HT1080 (cell line): ENCODE results near the gene CD6. TPM values are rescaled to one million over a fixed set of nuclear protein-coding genes. Genes with fewer than 3 reads are reported as not detected.

Experiments used
- DNase-seq: peaks from one replicate; pipeline ENCODE4 v3.0.0-alpha.2; 2015; ENCODE audit warnings: low read depth
- total RNA-seq: library from RNA; depleted of rRNA; stranded (reverse); fragments of >200 nt; shearing (Covaris generic); gene quantifications from 2 replicates; pipeline ENCODE4 v1.2.3, GENCODE V29; 2014

CD6 gene
- total RNA-seq, 1 experiment from 2014 or later = not detected

DNA sequence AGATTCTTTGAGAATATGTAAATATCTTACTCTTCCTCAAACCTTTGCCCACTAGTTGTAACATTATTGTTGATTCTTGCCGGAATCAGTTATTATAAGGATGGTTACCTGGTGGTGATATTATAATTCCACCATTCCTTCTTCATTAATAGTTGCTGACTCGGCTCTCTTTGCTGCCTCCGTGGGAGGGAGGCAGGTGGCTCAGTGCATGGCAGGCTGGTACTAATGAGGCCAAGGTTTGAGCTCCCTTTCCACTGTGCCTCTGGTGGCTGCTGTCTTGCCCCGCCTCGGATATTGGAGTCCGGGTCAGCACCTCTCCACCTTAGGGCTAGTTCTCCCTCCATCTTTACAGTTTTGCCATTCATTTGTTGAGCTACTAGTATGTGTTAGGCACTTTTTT, 12.7 kb downstream of the CD6 start:
- DNase-seq = no peak

DNA sequence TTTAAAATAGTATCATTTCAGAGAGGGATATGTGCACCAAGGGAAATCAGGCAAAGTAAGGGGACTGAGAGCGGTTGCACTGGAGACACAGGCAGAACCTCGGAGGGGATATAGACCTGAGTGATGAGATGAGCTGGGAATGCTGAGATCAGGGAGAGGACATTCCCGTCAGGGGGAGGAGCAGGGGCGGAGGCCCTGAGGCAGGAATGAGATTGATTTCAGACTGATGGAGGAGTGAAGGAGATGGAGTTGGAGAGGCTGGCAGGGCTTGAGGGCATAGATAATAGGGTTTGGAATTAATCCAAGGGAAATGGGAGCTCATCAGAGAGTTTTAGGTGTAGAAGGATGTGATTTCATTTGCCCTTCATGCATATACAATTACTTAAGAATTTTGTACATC, 13.2 kb downstream of the CD6 start:
- DNase-seq = no peak

- DNase-seq = no peak
Observed at GRCh38 chr11:60985501-60985900, 14.0 kb downstream of the CD6 start.

- peak; percentile 71 for DNase-seq
Observed at GRCh38 chr11:60985991-60986915, 14.8 kb downstream of the CD6 start.

DNA sequence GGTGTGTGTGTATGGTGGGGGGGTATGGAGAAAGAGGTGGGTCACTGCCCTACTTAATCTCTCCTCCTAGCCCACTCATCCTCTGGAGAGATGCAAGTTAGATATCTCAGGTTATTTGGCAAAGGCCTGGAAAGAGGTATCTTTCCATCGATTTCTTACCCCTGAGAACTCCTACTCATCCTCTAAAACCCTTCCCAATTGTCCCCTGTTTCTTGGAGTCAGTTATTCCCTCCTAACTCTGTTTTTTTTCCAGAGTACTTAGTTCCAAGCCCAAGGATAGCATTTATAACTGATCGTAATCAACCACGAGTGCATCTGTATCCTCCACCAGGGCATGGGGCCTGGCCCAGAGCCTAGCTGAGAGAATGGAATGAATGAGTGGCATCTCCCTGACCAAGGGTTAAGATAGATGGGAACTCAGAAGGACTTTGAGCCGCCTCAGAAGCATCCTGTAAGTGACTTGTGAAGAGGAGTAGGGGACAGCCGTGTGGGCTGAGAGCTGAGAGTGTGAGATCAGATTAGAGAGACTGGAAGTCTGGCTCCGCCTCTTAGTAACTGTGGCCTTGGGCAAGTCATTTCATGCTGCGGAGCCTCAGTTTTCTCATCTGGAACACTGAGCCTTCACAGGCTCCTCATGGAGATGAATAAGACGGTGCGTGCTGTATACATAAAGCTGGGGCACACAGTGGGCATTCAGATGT, 16.2 kb downstream of the CD6 start:
- DNase-seq = no peak

- DNase-seq = no peak
Observed at GRCh38 chr11:60988658-60989057, 17.2 kb downstream of the CD6 start.

DNA sequence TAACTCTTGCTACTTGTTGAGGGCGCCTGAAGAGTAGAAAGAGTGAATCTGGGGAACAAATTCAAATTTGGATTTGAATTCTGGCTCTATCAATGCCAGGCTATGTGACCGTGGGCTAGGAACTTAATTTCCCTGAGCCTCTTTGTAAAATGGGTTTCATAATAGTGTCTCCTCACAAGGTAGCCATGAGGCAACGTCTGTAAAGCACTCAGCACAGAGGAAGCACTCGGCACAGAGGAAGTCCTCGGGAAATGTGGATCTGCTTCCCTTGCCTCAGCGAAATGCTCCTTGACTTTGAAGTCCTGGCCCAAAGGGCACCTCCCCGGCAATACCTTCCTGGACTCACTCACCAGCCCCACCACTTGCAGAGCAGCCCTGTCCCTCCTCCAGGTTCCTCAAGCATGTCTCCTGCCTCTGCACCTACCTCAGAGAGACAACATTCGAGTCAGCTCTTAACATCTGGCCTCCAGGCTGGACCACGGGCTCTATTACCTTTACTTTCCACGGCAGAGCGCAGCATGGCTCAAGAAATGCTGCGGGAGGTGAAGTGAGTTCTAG, 17.7 kb downstream of the CD6 start:
- DNase-seq = no peak

- DNase-seq = no peak
Observed at GRCh38 chr11:60991457-60991856, 20.0 kb downstream of the CD6 start.

DNA sequence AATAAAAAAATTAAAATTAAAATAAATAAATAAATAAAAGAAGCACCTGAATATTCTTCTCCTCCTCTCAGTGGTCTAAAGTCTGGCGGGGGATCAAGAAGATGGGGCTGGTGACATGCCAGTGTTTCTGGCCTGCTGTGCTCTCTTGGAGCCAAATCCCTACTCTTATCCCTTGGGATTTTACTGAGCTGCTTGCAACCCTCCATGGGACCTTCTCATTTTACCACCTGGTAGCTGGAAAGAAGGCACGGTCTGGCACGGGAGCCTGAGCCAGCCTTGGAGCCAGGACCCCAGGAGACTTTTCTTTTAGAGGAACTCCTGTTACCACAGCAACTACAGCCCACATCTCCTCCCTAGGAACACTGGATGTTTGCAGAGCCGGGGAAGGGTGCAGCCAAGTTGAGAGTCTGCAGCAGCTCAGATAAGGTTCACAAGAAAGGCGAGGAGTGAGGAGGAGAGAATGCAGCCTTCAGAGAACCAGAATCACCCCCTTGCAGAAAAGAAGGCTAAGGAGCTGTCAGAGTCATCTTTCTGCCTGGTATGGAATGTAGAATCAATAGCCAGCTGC, 21.4 kb downstream of the CD6 start:
- no peak for DNase-seq

DNA sequence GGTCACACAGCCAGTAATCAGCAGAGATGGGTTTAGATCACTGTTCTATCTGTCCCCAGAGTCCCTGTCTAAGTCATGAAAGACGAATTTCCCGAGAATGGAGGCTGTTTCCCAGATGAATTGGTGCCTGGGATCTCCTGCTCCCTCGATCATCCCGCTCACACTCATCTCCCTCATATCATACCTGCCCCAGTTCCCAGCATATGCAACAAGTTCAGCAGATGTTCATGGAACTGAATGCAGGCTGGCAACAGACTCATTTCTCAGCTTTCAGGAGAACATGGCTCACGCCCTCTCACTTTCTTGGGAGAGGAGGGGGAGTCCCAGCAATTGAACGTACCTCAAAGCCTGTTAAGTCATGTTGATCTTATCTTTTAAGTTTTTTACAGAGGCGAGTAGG, 22.1 kb downstream of the CD6 start:
- DNase-seq = no peak

DNA sequence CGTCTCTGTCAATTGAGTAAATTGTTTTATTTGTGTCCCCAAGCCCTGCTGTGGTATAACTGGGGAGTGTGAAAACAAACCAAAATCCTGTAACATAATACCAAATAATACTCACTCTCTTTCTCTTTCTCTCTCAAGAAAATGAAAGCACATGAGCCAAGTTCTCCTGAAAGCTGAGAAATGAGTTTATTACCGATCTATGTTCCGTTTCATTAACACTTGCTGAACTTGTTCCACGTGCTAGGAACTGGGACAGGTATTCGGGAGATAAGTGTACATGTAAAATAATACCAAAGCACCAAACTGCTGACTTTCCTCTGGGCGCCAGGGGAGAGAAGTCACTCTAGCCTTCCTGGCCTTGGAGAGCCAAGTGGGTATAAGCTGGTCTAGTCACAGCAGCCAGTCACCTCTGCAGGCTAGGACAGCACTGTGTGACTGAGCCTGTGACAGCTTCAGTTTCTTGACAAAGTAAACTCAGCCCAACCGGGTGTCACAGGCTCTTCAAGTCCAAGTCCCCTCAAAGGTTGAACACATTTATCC, 23.1 kb downstream of the CD6 start:
- no peak for DNase-seq

DNA sequence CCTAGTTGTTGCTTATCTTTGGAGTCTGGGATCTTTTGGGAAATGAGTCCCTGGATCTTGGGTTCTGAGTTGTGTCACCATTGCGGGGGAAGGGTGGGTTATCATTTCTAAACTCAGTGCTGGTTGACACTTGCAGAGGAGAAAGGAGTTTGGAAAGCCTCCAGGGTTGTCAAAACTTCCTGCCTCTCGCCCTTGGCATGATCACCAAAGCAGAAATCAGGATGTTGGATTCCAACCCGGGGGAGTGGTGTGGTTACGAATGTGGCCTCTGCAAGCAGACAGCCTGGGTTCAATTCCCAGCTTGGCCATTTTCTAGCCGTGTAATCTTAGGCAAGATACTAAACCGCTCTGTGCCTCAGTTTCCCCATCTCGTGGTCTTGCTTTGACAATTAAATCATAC, 24.3 kb downstream of the CD6 start:
- no peak for DNase-seq

GRCh38 chr11:60996381-60997138, 25.1 kb downstream of the CD6 start:
- DNase-seq = no peak

GRCh38 chr11:61000426-61000825, 28.9 kb downstream of the CD6 start:
- DNase-seq = no peak

GRCh38 chr11:61001931-61002330, 30.5 kb downstream of the CD6 start:
- DNase-seq = no peak

DNA sequence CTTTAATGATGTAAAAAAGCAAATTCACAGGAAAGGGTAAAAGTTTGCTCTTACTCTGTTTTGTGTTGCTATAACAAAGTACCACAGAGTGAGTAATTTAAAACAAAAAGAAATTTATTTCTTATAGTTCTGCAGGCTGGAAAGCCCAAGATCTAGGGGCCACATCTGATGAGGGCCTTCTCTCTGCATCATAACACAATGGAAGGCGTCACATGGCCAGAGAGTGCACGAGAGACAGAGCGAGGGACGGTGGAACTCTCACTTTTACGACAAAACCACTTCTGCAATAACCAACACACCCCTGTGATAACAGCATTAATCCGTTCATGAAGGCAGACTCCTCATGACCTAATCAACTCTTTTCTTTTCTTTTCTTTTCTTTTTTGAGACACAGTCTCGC, 31.1 kb downstream of the CD6 start:
- no peak for DNase-seq

DNA sequence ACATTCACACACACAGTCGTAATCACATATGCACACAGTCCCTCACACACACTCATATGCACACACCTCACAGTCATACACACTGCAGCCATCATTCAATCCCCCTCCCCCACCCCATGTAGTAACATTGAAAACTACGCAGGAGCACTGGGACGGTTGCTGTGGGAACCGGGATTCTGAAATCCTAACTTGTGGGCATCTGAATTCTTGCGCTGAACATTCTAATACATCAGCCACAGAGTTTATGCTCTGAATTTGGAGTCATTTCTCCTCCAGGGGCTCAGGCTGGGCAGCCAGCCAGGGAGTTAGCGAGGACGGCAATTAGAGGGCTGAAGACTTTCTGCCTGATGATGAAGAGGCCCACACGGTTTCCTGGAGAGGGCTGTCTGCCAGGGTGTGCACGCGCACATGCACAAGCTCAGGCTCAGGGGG, 32.7 kb downstream of the CD6 start:
- DNase-seq = no peak

DNA sequence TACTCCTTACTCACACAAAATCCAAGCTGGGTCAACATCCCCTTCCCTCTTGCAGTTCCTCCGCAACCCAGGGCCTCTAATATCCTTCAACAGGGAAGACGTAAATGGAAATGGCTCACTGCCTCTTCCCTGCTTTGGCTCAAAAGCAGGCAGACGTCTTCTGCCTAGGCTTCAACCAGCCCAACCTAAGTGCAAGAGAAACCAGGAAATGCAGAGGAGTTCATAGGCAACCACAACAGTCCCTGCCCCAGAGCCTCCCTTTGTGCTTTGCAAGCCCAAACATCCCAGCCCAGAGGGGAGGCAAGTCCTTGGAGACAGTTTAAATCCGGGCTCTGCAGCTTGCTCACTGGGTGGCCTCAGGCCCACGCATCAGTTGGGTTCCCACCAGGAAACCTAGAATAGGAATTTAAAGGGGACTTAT, 33.3 kb downstream of the CD6 start:
- DNase-seq = no peak

GRCh38 chr11:61007383-61007955, 36.0 kb downstream of the CD6 start:
- no peak for DNase-seq
